ENCODE measurements around the gene RAB35. TPM values are rescaled to one million over a fixed set of nuclear protein-coding genes. Genes with fewer than 3 reads are reported as not detected.

Gene RAB35
- total RNA-seq, 1 experiment from 2014 or later = 57.1 TPM

- TF ChIP-seq REST (IDR thresholded peaks at IDR 0.05; ENCODE audit: low read depth) = no peak
- TF ChIP-seq FOSL1 (IDR thresholded peaks at IDR 0.05; ENCODE audit: low read depth) = no peak
Observed at GRCh38 chr12:120049426-120049825, 67.1 kb downstream of the RAB35 start (continued).

- H3K27me3 ChIP-seq (ENCODE audit: insufficient read depth, low read length) = no peaks in the 10 kb centered on the region
- no peaks in the 10 kb centered on the region for H3K9me3 ChIP-seq (ENCODE audit: control insufficient read depth in 1 of 2, insufficient read depth in 1 of 2, low read depth in 1 of 2, low read length in 2 of 2)
- intact Hi-C loops (cut with micrococcal nuclease) = no loop called here
- H3K9ac ChIP-seq (ENCODE audit: low read length) = no peak overlapping the region
- no peak for ATAC-seq
- H3K9me2 ChIP-seq (ENCODE audit: insufficient read depth) = no peaks in the 10 kb centered on the region
- no peaks in the 10 kb centered on the region for H4K20me1 ChIP-seq (ENCODE audit: insufficient read depth)
- H3K36me3 ChIP-seq (ENCODE audit: control insufficient read depth in 1 of 2, insufficient read depth in 2 of 2, low read length in 2 of 2) = no peaks in the 10 kb centered on the region
- ChIA-PET CTCF (no interaction called here), RAD21 (ENCODE audit: low non-redundant PET in 1 of 2, low total read pairs in 2 of 2, uncharacterized antibody in 2 of 2, unreplicated experiment in 2 of 2) (no interaction called here), POLR2A (no interaction called here)
- no peak overlapping the region for H3K4me2 ChIP-seq (ENCODE audit: low read length)
- no peak overlapping the region for H3K4me3 ChIP-seq (replicated peaks in 1 of 2; ENCODE audit: low read depth in 1 of 2, low read length in 2 of 2)
- no TSS peak for BruUV-seq (replicated peaks)
- TF ChIP-seq SIN3A (IDR thresholded peaks at IDR 0.05; ENCODE audit: low read depth) (no peak), JUND (IDR thresholded peaks at IDR 0.05) (no peak), ZBTB33 (IDR thresholded peaks at IDR 0.05; ENCODE audit: extremely low read depth, insufficient replicate concordance, low read length) (no peak), CTCF (IDR thresholded peaks at IDR 0.05 in 2 of 3, conservative IDR thresholded peaks at IDR 0.05 in 1 of 3; ENCODE audit: borderline replicate concordance in 1 of 3, insufficient read depth in 1 of 3, low read depth in 2 of 3, low read length in 2 of 3) (no peak), SRF (IDR thresholded peaks at IDR 0.05; ENCODE audit: low read depth) (no peak), POLR2A (IDR thresholded peaks at IDR 0.05; ENCODE audit: borderline replicate concordance, extremely low read depth, insufficient read depth, insufficient read length) (no peak), FOSL1 (IDR thresholded peaks at IDR 0.05; ENCODE audit: low read depth) (no peak), MAX (IDR thresholded peaks at IDR 0.05) (no peak), ELF1 (IDR thresholded peaks at IDR 0.05; ENCODE audit: borderline replicate concordance, low read depth) (no peak), CBX3 (IDR thresholded peaks at IDR 0.05; ENCODE audit: low read depth) (no peak), YY1 (IDR thresholded peaks at IDR 0.05; ENCODE audit: extremely low read depth, insufficient replicate concordance, low read depth, low read length) (no peak), CEBPB (IDR thresholded peaks at IDR 0.05; ENCODE audit: low read depth) (no peak), EZH2 (IDR thresholded peaks at IDR 0.05) (no peak), POLR2AphosphoS5 (IDR thresholded peaks at IDR 0.05; ENCODE audit: low read depth, low read length) (no peak), TCF7L2 (IDR thresholded peaks at IDR 0.05; ENCODE audit: borderline replicate concordance, extremely low read depth, insufficient read depth, insufficient read length) (no peak), SP1 (IDR thresholded peaks at IDR 0.05; ENCODE audit: low read depth) (no peak), EZH2phosphoT487 (IDR thresholded peaks at IDR 0.05; ENCODE audit: borderline replicate concordance) (no peak), EGR1 (IDR thresholded peaks at IDR 0.05; ENCODE audit: low read depth) (no peak)
- H3K27ac ChIP-seq (ENCODE audit: low read depth, low read length) = no peak overlapping the region
- no peaks in the 10 kb centered on the region for H3K79me2 ChIP-seq (ENCODE audit: insufficient read depth, low read length)
- no peak overlapping the region for H2AFZ ChIP-seq (ENCODE audit: low read depth, low read length, poor library complexity, severe bottlenecking)
- no peaks in the 10 kb centered on the region for H3K4me1 ChIP-seq (ENCODE audit: control insufficient read depth in 1 of 2, insufficient read depth in 2 of 2, low read length in 2 of 2)
- no peak for DNase-seq (ENCODE audit: low read depth, low spot score)
Observed at GRCh38 chr12:120048263-120048662, 68.3 kb downstream of the RAB35 start.
